Renal cortical epithelial cell (primary cell): ENCODE results near the gene RYR3. TPM values are rescaled to one million over a fixed set of nuclear protein-coding genes. Genes with fewer than 3 reads are reported as not detected.

Experiments used
- DNase-seq: peaks from one replicate; pipeline ENCODE4 v3.0.0-alpha.2; 2011; ENCODE audit warnings: low read depth
- total RNA-seq: library from RNA; depleted of rRNA; stranded (reverse); fragments of >200 nt; gene quantifications from 2 replicates; pipeline ENCODE4 v1.2.3, GENCODE V29; 2014

Gene RYR3
- total RNA-seq, 1 donor from 2014 or later: 2.7 TPM

DNA sequence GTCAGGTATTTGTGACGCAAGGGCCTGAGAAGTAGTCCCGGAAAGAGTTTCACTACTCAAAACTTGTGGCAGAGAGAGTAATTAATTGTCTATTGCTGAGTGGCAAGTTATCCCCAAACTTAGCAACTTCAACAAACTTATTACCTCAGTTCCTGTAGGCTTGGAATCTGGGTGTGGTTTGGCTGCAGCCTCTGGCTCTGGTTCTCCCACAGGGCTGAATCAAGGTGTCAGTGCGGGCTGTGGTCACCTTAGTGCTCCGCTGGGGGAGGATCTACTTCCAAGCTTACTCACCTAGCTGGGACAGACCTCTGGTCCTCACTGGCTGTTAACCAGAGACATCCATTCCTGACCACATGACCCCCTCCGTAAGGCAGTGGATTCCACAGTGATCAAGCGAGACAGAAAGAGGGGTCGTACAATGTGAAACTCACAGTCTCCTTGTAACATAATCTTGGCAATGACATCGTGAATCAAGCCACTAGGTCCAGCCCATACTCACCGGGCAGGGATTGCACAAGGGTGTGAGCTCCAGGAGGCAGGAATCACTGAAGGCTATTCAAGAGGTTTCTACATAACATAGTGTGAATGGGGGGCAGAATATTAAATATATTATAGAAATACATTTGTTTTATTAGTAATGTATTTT lies 138.3 kb downstream of the RYR3 start:
- DNase-seq: peak; percentile 92

DNA sequence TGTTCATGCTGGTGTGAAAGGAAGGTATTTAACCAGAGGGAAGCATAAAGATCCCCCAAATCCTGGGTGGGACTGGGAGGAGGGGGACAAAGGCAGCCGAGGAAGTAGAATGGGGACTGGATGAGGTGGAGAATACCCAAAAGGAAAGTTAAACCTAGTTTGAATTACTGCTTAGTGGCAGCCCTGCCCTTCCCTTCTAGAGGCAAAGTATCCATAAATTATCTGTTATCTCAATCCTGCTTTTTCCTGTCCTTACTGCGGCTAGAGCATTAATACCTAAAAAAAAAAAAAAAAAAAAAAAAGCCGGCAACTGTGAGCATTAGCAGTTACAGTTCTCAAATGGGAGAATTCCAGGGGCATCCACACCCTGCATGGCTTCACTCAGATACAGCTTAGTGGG lies 139.0 kb downstream of the RYR3 start:
- DNase-seq: no peak

DNA sequence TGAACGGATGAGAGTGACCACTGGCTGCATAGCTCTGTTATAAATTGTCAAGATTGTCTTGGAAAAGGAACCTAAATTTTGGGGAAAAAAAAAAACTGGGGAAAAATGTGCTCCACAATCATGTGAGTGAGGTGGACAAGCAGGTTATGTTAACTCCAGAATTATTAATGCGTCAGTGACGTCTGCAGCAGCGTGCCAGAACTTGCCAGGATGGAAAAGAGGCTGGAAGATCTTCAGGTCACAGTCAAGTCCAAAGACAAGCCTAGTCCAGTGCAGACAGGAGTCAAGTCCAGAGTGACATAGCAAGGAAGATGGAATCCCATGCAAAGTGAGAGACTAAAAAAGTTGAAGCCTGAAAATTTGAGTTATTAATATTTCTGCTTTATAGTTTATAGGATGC lies 140.6 kb downstream of the RYR3 start:
- DNase-seq: no peak

DNA sequence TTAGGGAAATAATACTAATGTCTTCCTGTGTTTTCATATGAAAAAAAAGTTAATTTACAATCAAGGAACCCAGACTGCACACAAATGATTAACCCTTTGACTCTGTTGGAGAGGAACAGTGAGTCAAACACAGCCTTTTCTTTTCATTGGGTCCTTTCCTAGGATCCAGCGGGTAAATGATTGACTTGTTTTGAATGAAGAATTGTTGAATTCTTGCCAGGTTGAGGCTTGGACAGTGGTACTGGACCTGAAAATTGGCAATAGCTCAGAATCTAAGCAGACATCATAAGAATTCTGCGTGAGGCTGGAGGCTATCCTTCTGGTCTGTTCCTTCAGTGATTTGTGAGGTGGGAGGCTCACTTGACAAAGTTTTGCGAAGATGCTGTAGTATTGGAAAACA lies 143.0 kb downstream of the RYR3 start:
- DNase-seq: peak; percentile 99

DNA sequence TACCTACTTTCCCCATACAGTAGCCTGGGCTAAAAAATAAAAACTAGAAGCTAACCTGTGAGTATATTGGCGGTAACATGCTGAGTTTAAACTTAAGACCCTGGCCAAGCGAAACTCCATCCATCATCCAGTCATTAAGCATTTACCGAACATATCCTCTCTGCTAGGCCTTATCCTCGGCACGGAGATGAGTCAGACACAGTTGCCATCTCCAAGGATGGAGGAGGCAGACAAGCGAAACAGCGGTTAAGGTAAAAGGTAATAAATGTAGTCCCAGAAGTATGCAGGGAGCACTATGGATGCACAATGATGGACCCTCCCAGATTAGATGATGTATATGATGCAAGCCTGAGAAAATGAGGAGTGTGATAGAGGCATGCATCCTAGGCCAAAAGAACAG lies 143.6 kb downstream of the RYR3 start:
- peak; percentile 71 for DNase-seq

DNA sequence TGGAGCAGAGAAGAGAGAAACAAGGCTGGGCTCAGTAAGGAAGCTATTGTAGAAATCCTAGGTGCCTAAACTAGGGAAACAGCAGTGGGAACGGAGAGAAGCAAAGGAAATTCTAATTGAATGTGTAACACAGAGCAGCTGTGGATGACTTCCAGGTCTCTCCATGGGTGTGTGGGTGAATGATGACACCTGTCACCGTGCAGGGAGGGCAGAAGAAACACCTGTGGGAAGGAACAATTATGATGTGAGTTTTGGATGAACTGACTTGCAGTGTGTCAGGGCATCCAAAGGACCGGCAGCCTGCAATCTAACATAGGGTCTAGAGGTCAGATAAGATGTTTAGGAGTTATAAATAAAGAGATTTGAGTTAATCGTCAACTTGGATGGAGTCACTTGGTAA lies 144.2 kb downstream of the RYR3 start:
- peak; percentile 26 for DNase-seq

DNA sequence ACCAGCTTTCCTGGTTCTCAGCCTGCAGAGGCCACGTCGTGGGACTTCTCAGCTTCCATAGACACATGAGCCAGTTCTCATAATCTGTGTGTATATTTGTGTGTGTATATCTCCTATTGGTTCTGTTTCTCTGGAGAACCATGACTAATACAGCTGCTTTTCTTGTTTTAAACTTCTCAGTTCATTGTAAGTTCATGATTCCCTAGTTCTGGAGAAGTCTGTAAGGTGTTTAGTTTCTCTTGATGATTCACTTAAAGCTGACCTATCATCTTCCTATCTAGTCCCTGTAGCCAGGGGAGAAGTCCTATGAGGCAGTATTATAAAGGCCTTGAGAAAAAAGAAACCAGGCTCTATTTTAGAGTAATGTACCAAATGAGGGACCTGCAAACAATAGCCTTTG lies 147.7 kb downstream of the RYR3 start:
- peak; percentile 80 for DNase-seq

DNA sequence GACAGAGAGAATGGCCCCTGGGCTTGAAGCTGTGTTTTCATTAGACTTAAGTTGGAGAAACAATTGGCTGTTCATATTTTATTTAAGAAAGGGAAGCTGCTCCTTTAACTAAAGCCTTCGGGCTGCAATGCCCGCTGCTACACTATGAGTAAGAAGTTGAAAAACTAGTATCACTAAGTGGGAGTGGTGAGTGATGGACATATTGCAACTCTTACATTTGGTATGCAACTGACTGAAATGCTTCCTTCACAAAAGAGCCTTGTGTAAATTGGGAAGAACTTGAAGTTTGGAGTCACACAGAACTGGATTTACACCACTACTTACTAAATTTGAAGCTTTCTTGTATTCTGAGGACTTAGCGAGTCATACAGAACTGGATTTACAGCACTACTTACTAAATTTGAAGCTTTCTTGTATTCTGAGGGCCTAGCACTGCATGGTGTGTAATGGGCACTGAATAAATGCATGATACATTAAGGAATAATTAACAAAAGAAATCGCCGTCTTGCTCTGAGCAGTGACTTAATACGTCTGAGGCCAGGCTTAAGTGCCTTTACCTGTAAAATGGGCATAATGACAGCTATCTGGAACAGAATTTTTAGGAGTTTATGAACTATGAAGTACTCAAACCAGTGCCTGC lies 149.5 kb downstream of the RYR3 start:
- DNase-seq: peak; percentile 77

DNA sequence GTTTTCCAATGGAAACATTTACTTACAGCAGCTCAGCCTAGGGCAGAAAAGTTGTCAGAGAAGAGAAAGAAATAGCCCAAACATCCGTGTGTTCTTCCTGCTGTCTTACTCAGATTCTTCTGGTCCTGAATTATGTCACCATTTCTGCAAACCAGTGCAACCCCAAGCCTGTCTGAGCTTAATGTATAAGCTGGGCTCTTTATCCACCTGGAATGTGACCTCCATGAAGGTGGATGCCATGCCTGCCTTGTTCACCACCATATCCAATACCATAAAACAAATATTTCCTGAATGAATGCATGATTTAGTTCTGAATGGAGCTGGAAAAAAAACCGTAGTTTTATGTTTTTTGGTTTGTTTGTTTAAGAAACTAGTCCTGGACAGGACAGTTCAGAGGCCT lies 150.9 kb downstream of the RYR3 start:
- DNase-seq: peak; percentile 56

DNA sequence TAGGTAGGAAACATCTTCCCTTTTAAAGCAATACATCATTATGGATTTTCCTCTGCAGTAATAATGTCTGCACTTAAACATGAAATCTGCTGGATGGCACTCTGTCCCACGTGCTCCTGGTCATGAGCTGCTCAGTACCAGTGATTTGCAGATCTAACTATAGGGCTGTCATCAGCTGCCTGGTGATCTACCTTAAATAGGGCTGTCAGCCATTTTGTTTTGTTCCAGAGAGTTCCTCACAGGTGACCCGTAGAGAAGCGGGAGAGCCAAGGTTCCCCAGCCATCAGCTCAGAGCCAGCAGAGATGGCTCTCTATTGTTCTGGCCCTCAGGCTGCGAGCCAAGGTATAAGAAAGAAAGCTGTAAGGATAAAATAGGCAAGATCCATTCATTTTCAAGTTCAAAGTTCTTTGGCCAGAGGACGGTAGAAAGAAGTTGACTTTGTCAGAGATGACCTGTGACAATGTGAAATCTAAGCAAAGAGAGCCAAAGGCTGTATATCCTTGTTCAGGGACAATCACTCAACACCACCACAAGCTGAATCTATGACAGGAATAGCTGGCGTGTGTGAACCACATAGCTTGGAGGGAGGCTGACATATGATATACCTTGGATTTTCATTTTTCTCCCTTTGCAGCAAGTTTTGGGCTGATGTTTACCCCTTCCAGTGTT lies 156.5 kb downstream of the RYR3 start:
- no peak for DNase-seq

DNA sequence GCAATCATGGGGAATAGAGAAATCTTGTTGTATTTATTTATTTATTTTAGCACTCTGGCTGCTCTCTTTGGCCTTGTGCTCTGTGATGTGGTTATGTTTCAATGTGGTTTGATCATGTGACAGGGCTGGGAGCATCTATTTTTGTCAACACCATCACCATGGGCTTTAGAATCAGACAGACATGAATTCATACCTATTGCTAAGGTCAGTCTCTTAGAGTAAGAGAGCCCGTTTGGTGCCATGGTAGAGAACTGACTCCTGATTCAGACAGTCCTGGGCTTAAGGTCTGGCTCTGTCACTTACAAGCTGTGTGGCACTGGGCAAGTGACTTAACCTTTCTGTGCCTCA lies 157.0 kb downstream of the RYR3 start:
- peak; percentile 35 for DNase-seq

DNA sequence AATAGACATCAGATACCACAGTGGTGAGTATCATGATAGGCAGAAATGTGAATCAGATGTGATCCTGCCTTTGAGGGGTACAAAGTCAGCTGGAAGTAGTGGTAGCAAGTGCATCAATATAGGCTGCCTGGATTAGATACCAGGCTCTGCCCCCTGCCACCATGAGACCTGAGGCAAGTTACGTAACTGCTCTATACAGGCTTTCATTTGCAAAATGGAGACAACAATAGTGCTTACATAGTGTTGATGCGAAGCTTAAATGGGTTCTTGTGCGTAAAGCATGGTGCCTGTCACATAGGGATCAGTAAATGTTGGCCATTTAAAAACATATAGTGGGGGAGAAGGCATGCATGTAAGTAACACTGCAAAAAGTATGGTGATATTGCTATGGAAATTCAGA lies 158.0 kb downstream of the RYR3 start:
- DNase-seq: no peak

DNA sequence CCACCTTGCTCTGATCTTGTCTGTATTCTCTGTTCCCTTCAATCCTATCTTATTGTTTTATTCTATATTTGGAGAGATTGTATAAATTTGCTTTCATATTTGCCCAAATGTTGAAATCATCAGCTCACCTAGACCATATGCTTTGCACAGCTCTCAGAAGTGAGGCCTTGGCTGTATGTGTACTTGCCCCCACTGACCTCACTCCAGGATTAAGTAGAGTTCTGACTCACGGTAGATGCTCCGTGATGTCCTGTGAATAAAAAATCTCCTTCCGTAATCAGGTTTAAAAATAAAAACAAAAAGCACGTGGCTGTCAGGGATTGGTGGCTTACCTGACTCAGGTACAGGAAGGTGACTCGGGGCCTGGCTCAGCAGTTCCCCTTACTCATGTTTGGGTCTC lies 162.2 kb downstream of the RYR3 start:
- no peak for DNase-seq

DNA sequence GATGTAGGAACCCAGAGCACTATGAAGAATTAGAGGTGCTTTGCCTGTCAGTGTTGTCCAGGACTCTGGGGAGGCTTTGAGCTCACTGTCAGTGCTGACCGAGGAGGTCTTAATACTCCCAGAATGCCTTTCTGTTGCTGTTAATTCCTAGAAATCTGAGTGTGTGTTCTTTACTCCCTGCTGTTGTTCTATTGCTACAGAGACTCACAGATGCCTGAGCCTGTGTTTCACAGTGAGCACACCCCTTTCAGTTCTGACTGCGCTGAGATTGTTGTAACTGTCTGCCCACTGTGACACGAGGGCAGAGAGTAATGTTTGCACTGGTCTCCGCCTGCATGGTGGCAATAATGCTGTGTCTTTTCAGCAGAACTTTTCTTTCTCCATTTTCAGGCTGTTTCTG lies 162.9 kb downstream of the RYR3 start:
- no peak for DNase-seq

DNA sequence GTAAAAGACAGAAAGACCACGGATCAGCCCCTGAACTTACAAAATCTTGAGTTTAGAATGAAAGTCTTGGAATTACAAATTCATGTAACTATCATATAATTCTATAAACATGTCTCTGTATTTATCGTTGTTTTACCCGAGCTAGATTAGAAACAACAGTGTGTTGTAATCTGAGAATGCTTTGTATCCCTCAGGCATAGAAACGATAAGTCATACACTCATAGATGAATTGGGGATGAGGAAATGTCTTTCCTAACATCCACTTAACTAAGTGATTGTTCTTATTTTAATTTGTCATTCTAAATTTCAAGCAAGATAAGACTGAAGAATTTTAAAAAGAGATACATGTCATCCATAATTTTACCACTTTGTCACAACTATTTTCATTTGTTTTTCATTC lies 165.3 kb downstream of the RYR3 start:
- no peak for DNase-seq

DNA sequence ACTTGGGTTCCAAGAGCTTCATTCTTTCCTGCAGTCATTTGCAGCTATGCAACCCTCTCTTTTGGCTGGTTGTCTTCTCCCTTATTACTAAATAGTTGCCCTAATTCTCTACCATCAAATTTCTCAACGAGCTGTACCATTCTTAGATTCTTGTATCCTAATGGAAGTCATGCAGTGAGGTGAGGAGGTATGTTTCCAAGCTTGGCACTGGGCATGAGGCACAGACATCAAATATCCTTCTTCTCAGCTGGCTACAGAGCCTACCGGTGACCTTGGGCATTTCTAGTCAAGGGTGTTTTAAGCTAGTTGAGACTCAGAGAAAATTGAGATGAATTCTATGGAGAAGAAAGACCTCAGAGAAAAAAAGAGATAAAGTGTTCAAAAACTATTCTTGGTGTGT lies 166.1 kb downstream of the RYR3 start:
- DNase-seq: no peak

DNA sequence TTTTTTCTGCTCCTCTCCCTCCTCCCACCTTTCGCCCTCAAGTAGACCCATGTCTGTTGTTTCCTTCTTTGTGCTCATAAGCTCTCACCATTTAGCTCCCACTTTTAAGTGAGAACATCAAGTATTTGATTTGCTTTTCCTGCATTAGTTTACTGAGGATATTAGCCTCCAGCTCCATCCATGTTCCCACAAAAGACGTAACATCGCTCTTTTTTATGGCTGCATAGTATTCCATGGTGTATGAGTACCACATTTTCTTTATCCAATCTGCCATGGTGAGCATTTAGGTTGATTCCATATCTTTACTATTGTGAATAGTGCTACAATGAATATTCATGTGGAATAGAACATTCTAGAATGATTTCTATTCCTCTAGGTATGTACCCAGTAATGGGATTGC lies 178.6 kb downstream of the RYR3 start:
- no peak for DNase-seq

DNA sequence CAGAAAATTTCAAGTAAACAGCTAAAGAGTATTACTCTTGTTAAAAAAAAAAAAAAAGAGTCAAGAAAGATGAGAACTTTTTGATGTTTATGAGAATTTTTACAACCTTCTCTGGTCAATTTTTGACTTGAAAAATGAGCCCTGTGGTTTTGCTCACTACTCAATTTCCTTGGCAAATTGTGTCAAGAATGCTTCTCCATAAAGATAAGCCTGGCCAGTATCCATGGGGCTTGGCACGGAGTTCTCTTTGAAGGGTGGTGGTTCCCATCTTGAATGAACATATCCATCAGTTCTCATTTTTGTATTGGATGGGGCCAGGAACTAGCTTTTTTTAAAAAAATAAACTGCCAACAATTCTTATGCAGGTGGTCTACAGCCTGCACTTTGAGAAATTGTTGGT lies 179.9 kb downstream of the RYR3 start:
- DNase-seq: no peak

DNA sequence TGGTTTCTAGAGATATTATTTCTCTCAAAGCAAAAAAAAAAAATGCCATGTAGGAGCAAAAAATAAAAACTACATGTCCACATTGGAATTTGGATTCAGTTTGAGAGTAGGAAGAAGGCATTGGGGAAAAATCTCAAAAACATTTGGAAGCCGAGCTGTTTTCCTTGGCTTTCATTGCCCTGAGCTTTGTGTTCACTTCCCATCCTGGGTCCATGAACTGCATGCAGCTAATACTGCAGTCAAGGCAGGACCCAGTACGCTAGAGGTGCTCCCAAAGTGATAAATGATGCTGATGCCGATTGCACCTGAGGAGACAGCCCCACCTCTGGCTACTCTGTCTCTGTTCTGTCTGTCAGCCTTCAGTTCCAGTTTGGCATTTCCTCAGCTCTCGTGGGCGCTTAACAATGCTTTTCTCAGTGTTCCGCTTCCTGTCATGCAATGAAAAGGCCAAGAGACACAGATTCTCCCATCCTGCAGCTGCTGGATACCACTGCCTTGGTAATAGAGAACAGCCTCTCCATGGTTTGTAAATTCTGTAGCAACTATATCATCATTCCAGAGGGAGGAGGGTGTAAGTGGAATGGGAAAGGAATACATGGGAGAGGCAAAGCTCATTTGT lies 181.8 kb downstream of the RYR3 start:
- no peak for DNase-seq

DNA sequence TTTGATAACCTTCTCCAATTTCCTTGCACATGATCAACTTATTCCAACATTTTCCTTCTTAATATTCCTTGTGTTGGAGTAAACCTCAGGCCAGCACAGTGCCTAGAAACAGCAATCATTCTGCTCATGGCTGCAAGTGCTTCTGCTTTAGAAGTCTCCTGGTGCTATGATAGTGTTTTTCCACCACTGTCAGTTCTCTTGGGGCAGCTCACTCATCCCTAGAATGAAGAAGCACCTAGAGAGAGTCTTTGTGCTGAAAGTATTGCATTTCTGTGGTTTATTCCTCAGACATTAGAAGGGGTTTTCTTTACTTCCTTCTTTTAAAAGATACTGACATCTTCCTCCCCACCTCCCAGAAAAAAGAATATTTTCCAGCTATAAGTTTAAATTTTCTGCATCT lies 183.5 kb downstream of the RYR3 start:
- DNase-seq: no peak

DNA sequence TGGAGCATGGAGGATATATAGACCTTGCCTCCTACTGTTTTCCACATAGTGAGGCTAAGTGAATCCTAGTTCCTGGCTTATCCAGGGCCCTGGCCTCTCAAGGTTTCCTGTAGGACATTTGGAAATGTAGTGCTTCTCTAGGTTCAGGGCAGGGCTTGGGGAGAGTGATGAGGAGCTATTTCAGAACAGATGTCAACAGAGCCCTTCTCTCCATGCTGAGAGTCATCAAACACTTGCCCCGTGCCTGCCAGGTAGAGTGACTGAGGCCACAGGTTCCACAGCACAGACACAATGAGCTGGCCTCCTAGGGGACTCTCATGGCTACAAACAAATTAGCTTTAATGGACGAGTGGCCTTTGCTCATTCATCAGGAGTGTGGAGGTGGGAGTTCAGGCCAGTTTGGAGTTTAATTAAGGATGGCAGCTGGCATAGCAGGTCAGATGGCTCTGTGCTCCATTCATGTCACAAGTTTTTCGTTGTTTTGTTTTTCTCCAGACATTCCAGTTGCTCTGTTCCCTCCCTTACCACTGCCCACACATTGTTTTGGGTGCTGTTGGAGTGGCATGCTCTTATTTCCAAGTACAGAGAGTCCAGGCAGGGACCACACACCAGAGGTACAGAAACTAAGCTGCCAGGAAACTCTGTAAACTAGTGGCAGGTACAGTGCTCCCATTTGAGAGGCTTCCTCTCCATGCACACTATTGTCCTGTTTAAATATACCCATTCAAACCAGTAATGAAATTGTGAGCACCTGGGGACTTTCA lies 189.8 kb downstream of the RYR3 start:
- peak; percentile 23 for DNase-seq

DNA sequence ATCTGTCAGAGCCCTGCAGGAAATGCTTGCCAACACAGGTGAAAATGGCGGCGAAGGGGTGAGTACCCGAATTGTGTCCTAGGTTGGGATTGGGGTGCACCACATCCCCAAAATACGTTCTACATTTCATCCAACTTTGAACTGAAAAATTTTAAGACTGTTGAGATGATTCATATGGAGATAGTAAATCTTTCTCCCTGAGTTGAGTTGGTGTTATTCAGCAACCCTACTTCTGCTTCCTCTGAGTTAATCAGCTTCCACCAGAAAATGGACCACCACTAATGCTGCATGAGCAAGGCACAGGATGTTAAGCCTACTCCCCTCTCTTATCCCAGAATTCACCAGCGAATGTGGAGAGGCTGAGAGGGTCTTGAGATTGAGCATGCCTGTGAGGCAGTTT lies 192.9 kb downstream of the RYR3 start:
- no peak for DNase-seq
